Keratinocyte (primary cell): ENCODE results near the gene RELCH. TPM values are rescaled to one million over a fixed set of nuclear protein-coding genes. Genes with fewer than 3 reads are reported as not detected.

Experiments
- DNase-seq: peaks from one replicate; pipeline ENCODE4 v3.0.0-alpha.2; 2011; ENCODE audit warnings: low read depth, missing footprints, low spot score
- FAIRE-seq: peaks from 2 replicates; lab custom pipeline; 2011; peaks lifted over from hg19 to GRCh38; lab: Jason Lieb, UNC
- H2AFZ ChIP-seq: 2 replicates; pipeline ENCODE4 v1.6.0; 2012; ENCODE audit warnings: low read length, control low read depth, inconsistent platforms; ENCODE audit not compliant: control insufficient read depth
- H3K27ac ChIP-seq: 2 replicates; pipeline ENCODE4 v1.5.1; 2011; ENCODE audit warnings: low read length; ENCODE audit not compliant: control insufficient read depth, insufficient read depth
- H3K27me3 ChIP-seq: 3 replicates; pipeline ENCODE4 v1.6.0; 2011; ENCODE audit warnings: low read length; ENCODE audit not compliant: control insufficient read depth, insufficient read depth; ENCODE audit errors: extremely low read depth
- H3K36me3 ChIP-seq, 2 experiments: 2 replicates in 1 of 2; 3 replicates in 1 of 2; pipeline ENCODE4 v1.5.1; 2011; ENCODE audit warnings: low read length in 2 of 2, mild to moderate bottlenecking in 1 of 2; ENCODE audit not compliant: control insufficient read depth in 2 of 2, insufficient read depth in 2 of 2; ENCODE audit errors: extremely low read depth in 1 of 2
- H3K4me1 ChIP-seq: 3 replicates; pipeline ENCODE4 v1.5.1; 2011; ENCODE audit warnings: low read length; ENCODE audit not compliant: control insufficient read depth, insufficient read depth; ENCODE audit errors: extremely low read depth
- H3K4me2 ChIP-seq: 3 replicates; pipeline ENCODE4 v1.6.0; 2011; ENCODE audit warnings: low read depth, low read length; ENCODE audit not compliant: control insufficient read depth, insufficient read depth; ENCODE audit errors: extremely low read depth
- H3K4me3 ChIP-seq, 3 experiments: fragments of 200-600 bp in 1 of 3; sonication (generic) in 1 of 3; 2 replicates in 2 of 3; 3 replicates in 1 of 3; pipeline ENCODE4 v1.5.1; 2011 to 2016; ENCODE audit warnings: low read length in 3 of 3, mild to moderate bottlenecking in 3 of 3, control low read depth in 2 of 3, inconsistent platforms in 1 of 3, low read depth in 1 of 3, mixed read lengths in 1 of 3, mixed run types in 1 of 3, moderate library complexity in 1 of 3; ENCODE audit not compliant: control insufficient read depth in 2 of 3, insufficient read depth in 2 of 3; ENCODE audit errors: extremely low read depth in 1 of 3
- H3K79me2 ChIP-seq: 2 replicates; pipeline ENCODE4 v1.6.0; 2012; ENCODE audit warnings: low read length; ENCODE audit not compliant: control insufficient read depth, insufficient read depth
- H3K9ac ChIP-seq: 3 replicates; pipeline ENCODE4 v1.6.0; 2011; ENCODE audit warnings: low read length; ENCODE audit not compliant: control insufficient read depth, insufficient read depth; ENCODE audit errors: extremely low read depth
- H3K9me1 ChIP-seq: 3 replicates; pipeline ENCODE4 v1.6.0; 2011; ENCODE audit warnings: low read length; ENCODE audit not compliant: control insufficient read depth, insufficient read depth; ENCODE audit errors: extremely low read depth
- H3K9me3 ChIP-seq: 2 replicates; pipeline ENCODE4 v1.5.1; 2012; ENCODE audit warnings: low read depth, low read length; ENCODE audit not compliant: control insufficient read depth
- H4K20me1 ChIP-seq: 3 replicates; pipeline ENCODE4 v1.6.0; 2011; ENCODE audit warnings: low read length; ENCODE audit not compliant: control insufficient read depth, insufficient read depth; ENCODE audit errors: extremely low read depth
- CTCF ChIP-seq, 3 experiments: IDR thresholded peaks in 1 of 3; conservative IDR thresholded peaks in 1 of 3; optimal IDR thresholded peaks in 1 of 3; 2 replicates in 2 of 3; 3 replicates in 1 of 3; pipeline versions ENCODE3 to v1.5.1; 2011; ENCODE audit warnings: low read length in 3 of 3, mild to moderate bottlenecking in 3 of 3, moderate library complexity in 2 of 3, control low read depth in 1 of 3, inconsistent platforms in 1 of 3; ENCODE audit not compliant: insufficient read depth in 2 of 3; ENCODE audit errors: extremely low read depth in 1 of 3
- EZH2 ChIP-seq: IDR thresholded peaks from one replicate; pipeline ENCODE4 v1.6.1; 2012; ENCODE audit warnings: inconsistent platforms, mild to moderate bottlenecking, low read length, moderate library complexity
- dilution Hi-C: fragments of 300-500 bp; cut with MboI; formaldehyde crosslinking; loops from one replicate; pipeline ENCODE4 v1.7.0; 2020; ENCODE audit warnings: low sequenced_read_pairs; ENCODE audit not compliant: extremely low pct_ligation_motif_present
- polyA plus RNA-seq, 5 experiments: library from polyadenylated mRNA; depleted of rRNA in 3 of 5; stranded (reverse) in 3 of 5; stranded (forward) in 1 of 5; unstranded in 1 of 5; fragments of >200 nt; gene quantifications; 1 replicate in 1 of 5; 2 replicates in 3 of 5; 3 replicates in 1 of 5; pipeline versions ENCODE4 v1.2.1 to v1.2.3, GENCODE V29; 2011 to 2012; ENCODE audit warnings: missing spikeins in 2 of 5, low read depth in 1 of 5, low replicate concordance in 1 of 5

Gene RELCH
- polyA plus RNA-seq, 1 donor (not counting 4 experiments of a cell fraction or from before 2014, with no cell fraction given) = 21.8 TPM

GRCh38 chr18:62245177-62245576 is 58.1 kb downstream of the RELCH start:
- DNase-seq (no peak), FAIRE-seq (no peak)
- no peaks in the 10 kb centered on the region for H3K4me1 ChIP-seq
- H3K79me2 ChIP-seq = no peaks in the 10 kb centered on the region
- no peak overlapping the region for H2AFZ ChIP-seq
- H3K9ac ChIP-seq = no peak overlapping the region
- no peak overlapping the region for H3K4me3 ChIP-seq
- dilution Hi-C loops = no loop called here
- H3K27me3 ChIP-seq = no peaks in the 10 kb centered on the region
- H3K27ac ChIP-seq = no peak overlapping the region
- H3K36me3 ChIP-seq = peaks cover 0 to 2% of the 10 kb centered on the region in 2 experiments
- H3K9me3 ChIP-seq = no peaks in the 10 kb centered on the region
- H3K9me1 ChIP-seq = no peaks in the 10 kb centered on the region
- H3K4me2 ChIP-seq = no peak overlapping the region
- TF ChIP-seq CTCF (optimal IDR thresholded peaks at IDR 0.05 in 1 of 3, IDR thresholded peaks at IDR 0.05 in 1 of 3, conservative IDR thresholded peaks at IDR 0.05 in 1 of 3; ENCODE audit: extremely low read depth in 1 of 3, insufficient read depth in 2 of 3, low read length in 3 of 3) (no peak), EZH2 (no peak)
- no peaks in the 10 kb centered on the region for H4K20me1 ChIP-seq

- Histone ChIP-seq H3K4me2 (no peak overlapping the region), H3K9ac (no peak overlapping the region), H3K4me1 (no peaks in the 10 kb centered on the region), H3K4me3 (no peak overlapping the region), H4K20me1 (no peaks in the 10 kb centered on the region), H3K9me1 (no peaks in the 10 kb centered on the region), H3K27ac (no peak overlapping the region), H3K9me3 (no peaks in the 10 kb centered on the region), H3K79me2 (no peaks in the 10 kb centered on the region), H3K36me3 (peaks cover 0 to 2% of the 10 kb centered on the region in 2 experiments), H2AFZ (no peak overlapping the region), H3K27me3 (no peaks in the 10 kb centered on the region)
- FAIRE-seq (no peak), DNase-seq (no peak)
- dilution Hi-C loops = no loop called here
- TF ChIP-seq EZH2 (no peak), CTCF (optimal IDR thresholded peaks at IDR 0.05 in 1 of 3, IDR thresholded peaks at IDR 0.05 in 1 of 3, conservative IDR thresholded peaks at IDR 0.05 in 1 of 3; ENCODE audit: extremely low read depth in 1 of 3, insufficient read depth in 2 of 3, low read length in 3 of 3) (peak in 2 of 3 experiments; percentile 10 to 27)
Measured at GRCh38 chr18:62245699-62246098, 58.6 kb downstream of the RELCH start.
